ENCODE measurements around the gene RGMA. TPM values are rescaled to one million over a fixed set of nuclear protein-coding genes. Genes with fewer than 3 reads are reported as not detected.
"Not testable (repeated sequence)": the region's sequence is repeated elsewhere in the genome, so short reads cannot be mapped to it uniquely, and the experiment has no call there.

Gene RGMA
- total and polyA plus RNA-seq, 2 experiments from 2014 or later: 34.2 to 36.5 TPM

DNA sequence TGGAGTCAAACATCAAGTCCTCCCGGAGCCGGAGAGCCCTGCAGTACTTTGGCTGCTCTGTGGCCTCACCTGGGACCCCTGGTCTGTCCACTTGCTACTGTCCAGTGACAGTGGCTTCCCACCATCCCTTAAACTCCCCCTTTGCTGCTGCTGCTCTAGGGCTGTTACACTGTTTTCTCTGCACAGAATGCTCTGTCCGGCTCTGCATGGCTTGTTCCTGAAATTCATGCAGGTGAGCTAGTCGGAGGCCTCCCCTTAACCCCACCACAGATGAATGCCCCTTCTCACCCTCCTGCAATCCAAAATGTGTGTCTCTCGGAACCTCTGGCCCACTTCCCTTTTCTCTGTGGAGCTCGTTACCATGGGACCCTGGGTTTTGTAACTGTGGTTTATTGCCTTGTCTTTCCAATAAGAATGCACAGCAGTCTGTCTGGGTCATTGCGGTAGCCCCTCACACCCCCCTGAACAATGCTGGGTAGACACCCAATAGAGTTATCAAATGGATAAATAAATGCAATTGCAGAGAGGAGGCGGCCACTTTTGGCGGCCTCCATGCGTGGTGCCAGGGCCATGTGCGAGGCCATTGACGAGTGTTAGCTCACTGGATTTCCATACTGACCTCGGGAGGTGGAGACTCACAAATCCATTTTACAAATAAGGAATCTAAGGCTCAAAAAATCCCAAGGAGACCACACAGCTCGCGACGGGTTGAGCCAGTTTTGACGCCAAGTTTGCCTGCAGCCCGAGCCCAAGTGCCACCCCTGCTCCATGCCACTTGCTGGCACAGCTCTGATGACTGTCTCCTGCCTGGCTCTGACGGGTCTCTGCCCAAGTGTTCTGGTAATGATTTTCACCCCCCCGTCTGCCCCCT, 48.5 kb downstream of the RGMA start (continued):
- TF ChIP-seq, protein P1, sequence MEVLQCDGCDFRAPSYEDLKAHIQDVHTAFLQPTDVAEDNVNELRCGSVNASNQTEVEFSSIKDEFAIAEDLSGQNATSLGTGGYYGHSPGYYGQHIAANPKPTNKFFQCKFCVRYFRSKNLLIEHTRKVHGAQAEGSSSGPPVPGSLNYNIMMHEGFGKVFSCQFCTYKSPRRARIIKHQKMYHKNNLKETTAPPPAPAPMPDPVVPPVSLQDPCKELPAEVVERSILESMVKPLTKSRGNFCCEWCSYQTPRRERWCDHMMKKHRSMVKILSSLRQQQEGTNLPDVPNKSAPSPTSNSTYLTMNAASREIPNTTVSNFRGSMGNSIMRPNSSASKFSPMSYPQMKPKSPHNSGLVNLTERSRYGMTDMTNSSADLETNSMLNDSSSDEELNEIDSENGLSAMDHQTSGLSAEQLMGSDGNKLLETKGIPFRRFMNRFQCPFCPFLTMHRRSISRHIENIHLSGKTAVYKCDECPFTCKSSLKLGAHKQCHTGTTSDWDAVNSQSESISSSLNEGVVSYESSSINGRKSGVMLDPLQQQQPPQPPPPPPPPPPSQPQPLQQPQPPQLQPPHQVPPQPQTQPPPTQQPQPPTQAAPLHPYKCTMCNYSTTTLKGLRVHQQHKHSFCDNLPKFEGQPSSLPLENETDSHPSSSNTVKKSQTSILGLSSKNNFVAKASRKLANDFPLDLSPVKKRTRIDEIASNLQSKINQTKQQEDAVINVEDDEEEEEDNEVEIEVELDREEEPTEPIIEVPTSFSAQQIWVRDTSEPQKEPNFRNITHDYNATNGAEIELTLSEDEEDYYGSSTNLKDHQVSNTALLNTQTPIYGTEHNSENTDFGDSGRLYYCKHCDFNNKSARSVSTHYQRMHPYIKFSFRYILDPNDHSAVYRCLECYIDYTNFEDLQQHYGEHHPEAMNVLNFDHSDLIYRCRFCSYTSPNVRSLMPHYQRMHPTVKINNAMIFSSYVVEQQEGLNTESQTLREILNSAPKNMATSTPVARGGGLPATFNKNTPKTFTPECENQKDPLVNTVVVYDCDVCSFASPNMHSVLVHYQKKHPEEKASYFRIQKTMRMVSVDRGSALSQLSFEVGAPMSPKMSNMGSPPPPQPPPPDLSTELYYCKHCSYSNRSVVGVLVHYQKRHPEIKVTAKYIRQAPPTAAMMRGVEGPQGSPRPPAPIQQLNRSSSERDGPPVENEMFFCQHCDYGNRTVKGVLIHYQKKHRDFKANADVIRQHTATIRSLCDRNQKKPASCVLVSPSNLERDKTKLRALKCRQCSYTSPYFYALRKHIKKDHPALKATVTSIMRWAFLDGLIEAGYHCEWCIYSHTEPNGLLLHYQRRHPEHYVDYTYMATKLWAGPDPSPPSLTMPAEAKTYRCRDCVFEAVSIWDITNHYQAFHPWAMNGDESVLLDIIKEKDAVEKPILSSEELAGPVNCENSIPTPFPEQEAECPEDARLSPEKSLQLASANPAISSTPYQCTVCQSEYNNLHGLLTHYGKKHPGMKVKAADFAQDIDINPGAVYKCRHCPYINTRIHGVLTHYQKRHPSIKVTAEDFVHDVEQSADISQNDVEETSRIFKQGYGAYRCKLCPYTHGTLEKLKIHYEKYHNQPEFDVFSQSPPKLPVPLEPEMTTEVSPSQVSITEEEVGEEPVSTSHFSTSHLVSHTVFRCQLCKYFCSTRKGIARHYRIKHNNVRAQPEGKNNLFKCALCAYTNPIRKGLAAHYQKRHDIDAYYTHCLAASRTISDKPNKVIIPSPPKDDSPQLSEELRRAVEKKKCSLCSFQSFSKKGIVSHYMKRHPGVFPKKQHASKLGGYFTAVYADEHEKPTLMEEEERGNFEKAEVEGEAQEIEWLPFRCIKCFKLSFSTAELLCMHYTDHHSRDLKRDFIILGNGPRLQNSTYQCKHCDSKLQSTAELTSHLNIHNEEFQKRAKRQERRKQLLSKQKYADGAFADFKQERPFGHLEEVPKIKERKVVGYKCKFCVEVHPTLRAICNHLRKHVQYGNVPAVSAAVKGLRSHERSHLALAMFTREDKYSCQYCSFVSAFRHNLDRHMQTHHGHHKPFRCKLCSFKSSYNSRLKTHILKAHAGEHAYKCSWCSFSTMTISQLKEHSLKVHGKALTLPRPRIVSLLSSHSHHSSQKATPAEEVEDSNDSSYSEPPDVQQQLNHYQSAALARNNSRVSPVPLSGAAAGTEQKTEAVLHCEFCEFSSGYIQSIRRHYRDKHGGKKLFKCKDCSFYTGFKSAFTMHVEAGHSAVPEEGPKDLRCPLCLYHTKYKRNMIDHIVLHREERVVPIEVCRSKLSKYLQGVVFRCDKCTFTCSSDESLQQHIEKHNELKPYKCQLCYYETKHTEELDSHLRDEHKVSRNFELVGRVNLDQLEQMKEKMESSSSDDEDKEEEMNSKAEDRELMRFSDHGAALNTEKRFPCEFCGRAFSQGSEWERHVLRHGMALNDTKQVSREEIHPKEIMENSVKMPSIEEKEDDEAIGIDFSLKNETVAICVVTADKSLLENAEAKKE (CRISPR knock-in tag; IDR thresholded peaks at IDR 0.05): no peak

DNA sequence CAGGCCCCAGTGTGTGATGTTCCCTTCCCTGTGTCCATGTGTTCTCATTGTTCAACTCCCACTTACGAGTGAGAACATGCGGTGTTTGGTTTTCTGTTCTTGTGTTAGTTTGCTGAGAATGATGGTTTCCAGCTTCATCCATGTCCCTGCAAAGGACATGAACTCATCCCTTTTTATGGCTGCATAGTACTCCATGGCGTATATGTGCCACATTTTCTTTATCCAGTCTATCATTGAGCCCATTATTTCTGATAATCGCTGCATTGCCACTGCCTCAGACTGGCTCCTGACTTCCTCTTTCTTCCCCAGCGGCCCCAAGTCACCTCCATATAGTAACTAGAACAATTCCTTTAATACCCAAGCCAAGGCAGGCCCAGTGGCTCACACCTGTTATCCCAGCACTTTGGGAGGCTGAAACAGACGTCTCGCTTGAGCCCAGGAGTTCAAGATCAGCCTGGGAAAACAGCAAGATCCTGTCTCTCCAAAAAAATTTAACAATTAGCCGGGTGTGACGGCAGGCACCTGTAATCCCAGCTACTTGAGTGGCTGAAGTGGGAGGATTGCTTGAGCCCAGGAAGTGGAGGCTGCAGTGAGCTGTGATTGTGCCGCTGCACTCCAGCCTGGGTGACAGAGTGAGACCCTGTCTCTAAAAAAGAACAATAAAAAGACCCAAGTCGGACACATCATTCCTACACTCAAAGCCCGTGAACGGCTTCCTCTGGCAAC, 49.3 kb downstream of the RGMA start:
- not testable (repeated sequence) for H2AFZ ChIP-seq; H4K20me1 ChIP-seq (replicated peaks; ENCODE audit: insufficient read depth); H3K4me1 Mint-ChIP-seq; H3K4me1 ChIP-seq (ENCODE audit: insufficient read depth); H3F3A ChIP-seq (replicated peaks; ENCODE audit: low read depth); H3K27me3 ChIP-seq (ENCODE audit: insufficient read depth); H3K79me2 ChIP-seq (replicated peaks; ENCODE audit: insufficient read depth); DNase-seq (ENCODE audit: low spot score); H3K9me3 Mint-ChIP-seq; H3K4me3 ChIP-seq; H3K27ac ChIP-seq (ENCODE audit: low read depth); H3K9me2 ChIP-seq (ENCODE audit: insufficient read depth); H3K36me3 ChIP-seq (ENCODE audit: insufficient read depth); ATAC-seq; H3K27ac Mint-ChIP-seq; H3K4me2 ChIP-seq; H3K4me3 Mint-ChIP-seq
- peaks cover 28% of the 10 kb centered on the region for H3K36me3 Mint-ChIP-seq (ENCODE audit: low read depth)
- H3K27me3 Mint-ChIP-seq (ENCODE audit: insufficient read depth, low read depth, poor library complexity): peaks cover 18% of the 10 kb centered on the region

All from GM23338 (cell line).